HEK293T (cell line): ENCODE measurements around the gene CD2BP2.

ENCODE experiments used
- ARNT ChIP-seq: fragments of 450-650 bp; IDR thresholded peaks from 2 replicates; pipeline ENCODE4 v1.6.1; 2017; ENCODE audit warnings: mild to moderate bottlenecking
- LEF1 ChIP-seq: fragments of 450-650 bp; IDR thresholded peaks from 2 replicates; pipeline ENCODE4 v1.6.1; 2017; ENCODE audit warnings: mild to moderate bottlenecking, borderline replicate concordance
- SP1 ChIP-seq: fragments of 450-650 bp; IDR thresholded peaks from 2 replicates; pipeline ENCODE4 v1.6.1; 2017

DNA sequence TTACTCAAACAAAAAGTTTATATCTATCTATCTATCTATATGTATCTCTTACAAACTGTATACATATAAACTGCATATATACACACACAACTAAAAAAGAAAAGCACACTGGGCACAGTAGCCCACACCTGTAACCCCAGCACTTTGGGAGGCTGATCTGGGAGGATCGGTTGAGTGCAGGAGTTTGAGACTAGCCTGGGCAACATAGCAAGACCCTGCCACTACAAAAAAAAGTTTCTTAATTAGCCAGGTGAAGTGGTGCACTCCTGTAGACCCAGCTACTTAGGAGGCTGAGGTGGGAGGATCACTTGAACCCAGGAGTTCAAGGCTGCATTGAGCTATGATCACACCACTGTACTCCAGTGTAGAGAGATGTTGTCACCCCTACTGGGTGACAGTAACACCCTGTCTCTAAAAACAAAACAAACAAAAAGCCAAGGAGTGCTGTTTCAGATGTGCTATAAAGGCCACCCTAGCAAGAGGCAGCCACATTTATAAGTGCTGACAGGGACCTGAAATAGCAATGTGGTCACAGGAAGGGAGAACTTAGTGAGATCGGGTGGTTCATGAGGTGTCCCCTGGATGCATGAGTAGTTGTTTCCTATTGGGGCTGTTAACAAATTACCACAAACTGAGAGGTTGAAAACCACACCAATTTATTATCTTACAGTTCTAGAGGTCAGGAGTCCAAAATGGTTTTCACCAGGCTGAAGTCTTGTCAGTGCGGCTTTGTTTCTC, 4.8 kb downstream of the CD2BP2 start:
- TF ChIP-seq LEF1 (no peak), SP1 (no peak), ARNT (no peak)
